HCT116 (cell line): ENCODE measurements around the gene CLIC6.

Experiments
- ATF3 ChIP-seq: IDR thresholded peaks from 2 replicates; pipeline ENCODE4 v1.6.1; 2012
- CBX3 ChIP-seq: IDR thresholded peaks from 2 replicates; pipeline ENCODE4 v1.6.1; 2012; ENCODE audit warnings: low read depth
- CTCF ChIP-seq, 3 experiments: fragments of 200-600 bp in 1 of 3; sonication (generic) in 1 of 3; IDR thresholded peaks in 2 of 3; conservative IDR thresholded peaks in 1 of 3; 2 replicates each; pipeline ENCODE4 v1.5.1; 2012 to 2017; ENCODE audit warnings: low read depth in 2 of 3, low read length in 2 of 3, antibody characterized with exemption in 1 of 3, borderline replicate concordance in 1 of 3, control low read depth in 1 of 3, mild to moderate bottlenecking in 1 of 3, mixed read lengths in 1 of 3, mixed run types in 1 of 3, moderate library complexity in 1 of 3; ENCODE audit not compliant: insufficient read depth in 1 of 3
- EGR1 ChIP-seq: IDR thresholded peaks from 2 replicates; pipeline ENCODE4 v1.6.1; 2012; ENCODE audit warnings: low read depth
- EZH2 ChIP-seq: fragments of 200-600 bp; sonication (generic); IDR thresholded peaks from 2 replicates; pipeline ENCODE4 v1.6.1; 2017; ENCODE audit warnings: antibody characterized with exemption, mixed run types
- EZH2phosphoT487 ChIP-seq: fragments of 200-600 bp; IDR thresholded peaks from 2 replicates; pipeline ENCODE4 v1.6.1; 2018; ENCODE audit warnings: antibody characterized with exemption, borderline replicate concordance
- FOSL1 ChIP-seq: IDR thresholded peaks from 2 replicates; pipeline ENCODE4 v1.6.1; 2012; ENCODE audit warnings: low read depth
- MAX ChIP-seq: IDR thresholded peaks from 2 replicates; pipeline ENCODE4 v1.6.1; 2012
- POLR2A ChIP-seq: IDR thresholded peaks from 2 replicates; pipeline ENCODE4 v1.7.0; 2011; ENCODE audit warnings: borderline replicate concordance; ENCODE audit not compliant: insufficient read depth, insufficient read length; ENCODE audit errors: extremely low read depth
- POLR2AphosphoS5 ChIP-seq: IDR thresholded peaks from 2 replicates; pipeline ENCODE4 v1.6.1; 2011; ENCODE audit warnings: mild to moderate bottlenecking, low read depth, low read length, moderate library complexity
- REST ChIP-seq: IDR thresholded peaks from 2 replicates; pipeline ENCODE4 v1.6.1; 2012; ENCODE audit warnings: low read depth
- TCF7L2 ChIP-seq: IDR thresholded peaks from 2 replicates; pipeline ENCODE4 v1.7.0; 2011; ENCODE audit warnings: borderline replicate concordance, inconsistent platforms; ENCODE audit not compliant: insufficient read depth, insufficient read length; ENCODE audit errors: extremely low read depth
- YY1 ChIP-seq: IDR thresholded peaks from 2 replicates; pipeline ENCODE4 v1.6.1; 2011; ENCODE audit warnings: low read length, low read depth, moderate library complexity, mild to moderate bottlenecking; ENCODE audit not compliant: insufficient replicate concordance; ENCODE audit errors: extremely low read depth
- ZBTB33 ChIP-seq: IDR thresholded peaks from 2 replicates; pipeline ENCODE4 v1.6.1; 2011; ENCODE audit warnings: mild to moderate bottlenecking, low read length, moderate library complexity; ENCODE audit not compliant: insufficient replicate concordance; ENCODE audit errors: extremely low read depth

GRCh38 chr21:34713621-34714020, 44.8 kb downstream of the CLIC6 start:
- TF ChIP-seq MAX: no peak
- no peak for TF ChIP-seq ATF3
- no peak for TF ChIP-seq EGR1
- no peak for TF ChIP-seq CTCF (IDR thresholded peaks at IDR 0.05 in 2 of 3, conservative IDR thresholded peaks at IDR 0.05 in 1 of 3; ENCODE audit: borderline replicate concordance in 1 of 3, insufficient read depth in 1 of 3, low read depth in 2 of 3, low read length in 2 of 3)
- no peak for TF ChIP-seq POLR2A
- TF ChIP-seq YY1: no peak
- no peak for TF ChIP-seq REST
- no peak for TF ChIP-seq POLR2AphosphoS5
- no peak for TF ChIP-seq ZBTB33
- TF ChIP-seq EZH2: no peak
- no peak for TF ChIP-seq EZH2phosphoT487
- TF ChIP-seq TCF7L2: no peak
- no peak for TF ChIP-seq CBX3
- no peak for TF ChIP-seq FOSL1
